ENCODE data around the gene GPR139.

GPR139 gene

DNA sequence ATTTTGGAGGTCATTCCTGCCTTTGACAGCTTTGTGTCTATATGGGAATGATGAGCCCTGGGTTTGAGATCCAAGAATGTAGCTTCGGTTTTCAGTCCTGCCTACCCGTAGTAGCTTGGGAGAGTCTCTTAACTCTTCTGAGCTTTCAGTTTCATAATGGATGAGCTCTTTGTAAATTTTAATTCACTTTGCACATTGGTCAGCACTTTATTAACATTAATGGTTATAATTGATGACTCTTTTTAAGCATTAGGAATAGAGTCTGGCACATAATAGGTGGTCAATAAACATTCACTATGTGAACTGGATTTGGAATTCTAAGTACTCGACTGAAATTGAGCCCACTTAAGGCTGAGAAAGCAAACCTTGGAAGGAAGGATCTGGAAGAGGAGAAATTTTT lies 17.3 kb downstream of the GPR139 start:
- in situ Hi-C loops (cut with MboI; ENCODE audit: low sequenced_read_pairs): no loop called here

DNA sequence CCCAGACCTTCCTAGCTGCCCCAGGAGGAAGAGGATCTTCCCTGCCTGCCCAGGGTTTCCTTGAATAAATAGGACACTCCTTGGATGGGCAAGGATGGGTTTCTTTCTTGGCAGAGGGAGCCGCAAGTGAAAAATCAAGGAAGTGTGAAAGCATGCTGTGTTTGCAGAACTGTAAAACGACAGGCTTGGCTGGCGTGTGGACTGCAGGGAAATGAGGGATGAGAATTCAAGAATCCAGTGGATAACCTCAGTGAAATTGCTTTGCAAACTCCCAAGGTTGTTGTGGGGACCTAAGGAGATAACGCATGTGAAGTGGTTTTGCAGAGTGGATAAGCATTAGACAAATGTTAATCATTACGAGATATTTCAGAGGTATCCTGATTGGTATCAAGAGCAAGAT lies 20.4 kb downstream of the GPR139 start:
- in situ Hi-C loops (cut with MboI; ENCODE audit: low sequenced_read_pairs): no loop called here

DNA sequence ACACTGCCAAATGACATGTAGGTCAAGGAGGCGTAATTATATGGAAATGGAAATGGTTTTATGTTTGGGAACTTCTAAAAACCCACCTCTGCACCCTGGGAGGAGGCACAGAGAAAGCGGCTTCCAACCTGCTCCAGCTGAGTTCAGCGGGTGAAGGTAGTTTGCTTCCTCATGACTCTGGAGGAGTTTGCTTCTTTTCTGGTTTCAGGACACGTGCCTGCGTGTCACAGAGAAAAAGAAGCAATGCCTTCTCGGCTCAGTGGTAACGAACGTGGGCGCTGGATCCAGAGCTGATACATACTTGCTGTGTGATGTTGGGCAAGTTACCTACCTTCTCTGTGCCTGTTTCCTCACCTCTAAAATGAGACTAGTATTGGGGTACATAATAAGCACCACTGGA lies 22.1 kb downstream of the GPR139 start:
- in situ Hi-C loops (cut with MboI; ENCODE audit: low sequenced_read_pairs): no loop called here

DNA sequence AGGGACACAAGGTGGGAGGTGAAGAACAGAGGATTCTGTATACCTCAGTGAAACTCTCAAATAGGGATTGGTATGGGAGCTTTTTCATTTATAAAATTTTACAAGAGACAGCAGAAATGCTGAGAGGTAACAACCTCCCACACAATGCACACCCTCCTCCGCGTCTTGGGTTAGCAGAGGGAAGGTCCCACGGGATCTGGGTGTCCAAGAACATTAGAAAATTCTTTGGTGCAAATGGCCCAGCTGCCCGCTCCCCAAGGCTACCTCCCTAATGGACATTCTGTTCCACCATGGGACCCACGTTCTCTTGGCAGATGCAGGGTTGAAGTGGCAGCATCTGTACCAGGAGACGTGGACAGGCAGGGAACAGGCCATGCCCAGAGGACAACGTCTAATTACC lies 22.5 kb downstream of the GPR139 start:
- in situ Hi-C loops (cut with MboI; ENCODE audit: low sequenced_read_pairs): no loop called here

- in situ Hi-C loops (cut with MboI; ENCODE audit: low sequenced_read_pairs): no loop called here
Observed at GRCh38 chr16:20049831-20050230, 23.9 kb downstream of the GPR139 start.

DNA sequence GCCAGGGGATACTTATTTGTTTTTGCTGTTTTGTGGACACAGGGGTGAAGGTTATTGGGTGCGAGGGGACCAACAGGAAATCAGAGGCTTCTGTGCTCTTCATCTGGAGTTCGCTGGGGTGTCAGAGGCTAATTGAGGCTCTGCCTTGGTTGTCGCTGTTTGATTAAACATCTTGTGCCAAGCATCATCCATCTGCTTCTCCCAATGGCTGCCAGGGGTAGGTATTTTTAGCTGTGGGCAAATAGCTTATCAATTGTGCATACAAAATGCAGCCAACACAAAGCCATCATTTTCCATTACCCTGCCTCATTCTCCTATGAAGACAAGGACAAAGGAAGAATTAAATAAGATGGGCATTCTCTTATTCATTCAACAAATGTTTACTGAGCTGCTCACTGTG lies 27.8 kb downstream of the GPR139 start:
- in situ Hi-C loops (cut with MboI; ENCODE audit: low sequenced_read_pairs): no loop called here

DNA sequence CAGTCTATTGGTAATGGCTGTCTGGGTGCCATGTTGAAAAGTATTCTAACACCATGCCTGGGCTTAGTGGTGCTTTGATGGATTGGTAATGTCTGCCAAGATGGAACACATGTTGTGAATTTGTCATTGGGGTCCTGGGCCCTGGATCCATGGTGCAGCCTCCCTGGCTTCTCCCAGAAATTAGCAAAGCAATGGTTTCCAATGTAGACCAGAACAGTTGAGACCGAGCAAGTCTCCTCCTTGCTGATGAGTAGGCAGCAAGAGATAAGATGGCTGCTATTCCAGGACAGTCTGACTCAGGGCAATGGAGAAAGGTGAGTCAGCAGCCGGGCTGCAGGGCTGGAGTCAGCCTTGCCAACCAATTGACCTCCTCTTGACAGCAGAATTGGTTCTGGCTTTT lies 30.8 kb downstream of the GPR139 start:
- in situ Hi-C loops (cut with MboI; ENCODE audit: low sequenced_read_pairs): no loop called here

DNA sequence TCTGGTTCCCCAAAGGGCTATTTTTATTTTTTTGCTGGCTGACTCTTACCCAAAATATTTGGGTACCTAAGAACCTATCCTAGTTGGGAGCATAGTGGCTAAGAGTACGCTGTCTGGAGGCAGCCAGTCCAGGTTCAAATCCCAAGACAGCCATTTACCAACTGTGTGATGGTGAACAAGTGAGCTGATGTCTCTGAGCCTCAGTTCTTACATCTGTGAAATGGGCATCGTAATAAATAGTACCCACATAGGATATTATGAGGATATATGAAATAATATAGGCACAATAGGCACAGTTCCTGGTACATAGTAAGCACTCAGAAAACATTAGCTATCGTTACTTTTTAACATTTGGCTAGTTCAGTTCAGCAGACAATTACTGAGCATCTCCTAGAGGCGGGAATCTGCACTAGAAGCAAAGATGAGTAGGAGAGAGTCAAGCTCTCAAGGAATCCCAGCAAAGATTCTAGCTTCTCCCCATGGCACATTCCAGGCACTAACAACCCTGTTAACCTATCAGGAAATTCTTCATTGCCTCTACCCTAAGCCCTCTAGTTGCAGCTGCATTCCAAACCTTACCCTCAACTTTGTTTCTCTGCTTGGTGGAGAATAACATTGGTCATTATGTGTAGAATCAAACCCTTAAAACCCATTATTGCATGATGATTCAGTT lies 31.6 kb downstream of the GPR139 start:
- in situ Hi-C loops (cut with MboI; ENCODE audit: low sequenced_read_pairs): no loop called here

DNA sequence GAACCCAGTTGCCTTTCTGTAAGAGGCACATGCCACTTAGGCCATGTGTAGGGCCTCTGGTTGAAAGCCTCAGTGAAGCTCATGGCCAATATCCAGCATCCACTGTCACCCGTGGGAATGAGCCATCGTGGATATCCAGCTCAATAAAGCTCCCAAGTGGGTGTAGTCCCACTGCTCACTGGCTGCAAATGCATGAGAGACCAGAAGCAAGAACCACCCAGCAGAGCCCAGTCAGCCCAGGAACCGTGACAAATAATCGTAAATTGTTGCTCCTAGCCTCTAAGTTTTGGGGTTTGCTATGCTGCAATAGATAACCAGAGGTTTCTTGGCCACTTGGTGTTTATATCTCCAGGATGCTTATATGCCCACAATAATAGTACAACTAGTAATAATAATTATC lies 33.7 kb downstream of the GPR139 start:
- in situ Hi-C loops (cut with MboI; ENCODE audit: low sequenced_read_pairs): no loop called here

- in situ Hi-C loops (cut with MboI; ENCODE audit: low sequenced_read_pairs): no loop called here
Observed at GRCh38 chr16:20029611-20030010, 44.1 kb downstream of the GPR139 start.

- in situ Hi-C loops (cut with MboI; ENCODE audit: low sequenced_read_pairs): no loop called here
Observed at GRCh38 chr16:20026361-20027072, 47.2 kb downstream of the GPR139 start.

DNA sequence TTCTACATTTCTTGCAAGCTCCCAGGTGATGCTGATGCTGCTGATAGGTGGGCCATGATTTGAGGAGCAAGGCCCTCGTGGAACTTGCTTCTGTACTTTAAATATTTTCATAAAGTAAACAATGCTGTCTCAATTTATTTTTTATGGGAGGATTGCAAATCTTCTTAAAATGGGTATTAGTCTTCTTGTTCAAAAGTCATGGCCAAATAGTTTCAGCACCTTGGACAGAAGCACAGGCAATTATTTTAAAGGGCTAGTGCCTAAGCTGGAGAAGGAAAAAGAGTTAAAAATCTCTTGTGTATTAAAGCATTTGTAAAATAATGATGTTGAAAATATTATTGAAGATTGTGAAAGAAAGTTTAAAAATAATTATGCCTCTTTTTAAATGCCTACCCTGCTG lies 50.5 kb downstream of the GPR139 start:
- in situ Hi-C loops (cut with MboI; ENCODE audit: low sequenced_read_pairs): no loop called here

DNA sequence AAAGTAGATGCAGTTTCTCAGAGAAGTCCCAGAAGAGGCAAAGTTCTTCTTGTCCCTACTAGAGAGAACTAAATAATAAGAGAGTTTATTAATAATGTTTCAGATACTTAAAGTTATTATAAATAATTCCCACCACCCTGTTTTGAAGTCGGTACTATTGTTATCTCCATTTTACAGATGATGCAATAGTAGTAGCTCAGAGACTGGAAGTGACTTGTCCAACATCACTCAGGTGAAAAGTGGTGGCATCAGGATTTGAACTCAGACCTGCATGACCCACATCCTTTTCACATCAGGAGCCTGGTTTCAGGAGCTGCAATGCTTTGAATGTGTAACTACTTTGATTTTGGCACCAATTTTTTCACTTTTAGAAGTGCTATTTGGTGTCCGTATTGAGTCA lies 52.7 kb downstream of the GPR139 start:
- in situ Hi-C loops (cut with MboI; ENCODE audit: low sequenced_read_pairs): no loop called here

DNA sequence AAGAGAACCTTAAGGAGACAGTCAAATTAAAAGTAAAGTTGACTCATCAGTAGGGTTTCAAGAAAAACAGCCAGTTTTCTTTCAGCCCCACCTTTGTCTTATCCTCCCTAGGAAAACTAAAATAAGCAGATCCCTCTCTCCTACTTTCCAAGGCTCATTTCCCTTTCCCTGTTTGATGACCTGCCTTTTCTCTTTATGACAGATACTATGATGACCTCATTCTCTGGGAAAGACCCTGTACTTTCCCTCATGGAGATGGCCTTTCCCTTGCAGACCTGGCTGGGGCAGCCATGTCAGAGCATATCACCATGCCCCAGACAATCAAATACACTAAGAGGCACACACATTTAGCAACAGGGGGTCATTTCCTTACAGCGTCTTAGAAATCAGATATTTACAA lies 53.6 kb downstream of the GPR139 start:
- in situ Hi-C loops (cut with MboI; ENCODE audit: low sequenced_read_pairs): no loop called here

DNA sequence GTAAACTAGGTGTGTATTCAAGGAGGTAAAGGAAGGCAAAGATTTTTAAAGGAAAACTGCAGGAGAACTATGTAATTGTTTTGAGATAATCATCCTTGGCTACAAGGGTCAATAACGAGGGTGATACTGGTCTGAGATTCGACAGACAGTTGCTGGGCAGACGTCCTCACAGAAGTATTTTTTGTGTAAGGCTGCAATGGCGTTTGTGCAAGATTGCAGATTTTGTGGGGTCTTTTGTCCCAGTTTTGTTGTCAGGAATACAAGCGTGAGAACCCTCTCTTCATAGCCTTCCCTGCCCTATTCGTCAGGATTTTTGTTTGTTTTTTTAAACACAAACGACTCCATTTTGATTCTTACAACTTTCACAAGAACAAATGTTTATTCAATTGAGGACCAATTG lies 57.5 kb downstream of the GPR139 start:
- in situ Hi-C loops (cut with MboI; ENCODE audit: low sequenced_read_pairs): no loop called here

- in situ Hi-C loops (cut with MboI; ENCODE audit: low sequenced_read_pairs): no loop called here
Observed at GRCh38 chr16:20004931-20005330, 68.8 kb downstream of the GPR139 start.

- in situ Hi-C loops (cut with MboI; ENCODE audit: low sequenced_read_pairs): no loop called here
Observed at GRCh38 chr16:20002936-20003335, 70.8 kb downstream of the GPR139 start.

GRCh38 chr16:20001856-20002707 lies 71.6 kb downstream of the GPR139 start:
- in situ Hi-C loops (cut with MboI; ENCODE audit: low sequenced_read_pairs): no loop called here

DNA sequence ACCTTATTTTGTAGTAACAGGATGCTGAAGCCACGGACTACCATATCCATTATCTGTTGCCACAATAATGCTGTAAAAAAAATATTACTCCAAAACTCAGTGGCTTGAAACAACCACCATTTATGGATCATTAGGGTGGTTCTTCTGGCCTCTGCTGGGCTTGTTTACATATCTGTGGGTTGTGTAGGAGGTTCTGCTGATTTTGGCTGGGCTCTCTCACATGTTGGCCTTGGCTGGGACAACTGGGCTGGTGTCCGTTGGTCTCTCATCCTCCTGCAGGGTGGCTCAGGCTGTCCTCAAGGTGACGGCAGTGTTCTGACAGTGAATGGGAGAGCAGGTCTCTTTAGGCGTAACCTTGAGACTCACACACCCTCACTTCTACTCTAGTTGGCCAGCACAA lies 76.0 kb downstream of the GPR139 start:
- in situ Hi-C loops (cut with MboI; ENCODE audit: low sequenced_read_pairs): no loop called here

DNA sequence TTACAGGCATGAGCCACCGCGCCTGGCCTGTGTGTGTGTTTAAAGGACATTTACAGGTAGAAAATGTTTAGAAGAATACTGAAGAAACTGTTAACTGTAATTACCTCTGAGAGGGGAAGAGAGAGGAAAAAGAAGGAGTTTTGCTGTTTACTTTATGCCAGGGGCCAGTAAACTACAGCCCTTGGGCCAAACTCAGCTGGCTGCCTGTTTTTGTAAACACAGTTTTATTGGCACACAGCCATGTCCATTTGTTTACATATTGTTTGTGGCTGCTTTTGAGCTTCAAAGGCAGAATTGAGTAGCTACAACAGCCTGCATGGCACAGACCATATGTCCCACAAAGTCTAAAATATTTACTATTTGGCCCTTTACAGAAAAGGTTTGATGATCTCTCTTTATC lies 76.4 kb downstream of the GPR139 start:
- in situ Hi-C loops (cut with MboI; ENCODE audit: low sequenced_read_pairs): no loop called here

GRCh38 chr16:19994466-19995170 lies 79.1 kb downstream of the GPR139 start:
- in situ Hi-C loops (cut with MboI; ENCODE audit: low sequenced_read_pairs): no loop called here

Measured in HL-60/S4 treated with phorbol 12-myristate 13-acetate at 8.2 ng/mL for 4 days and 3 days (cell line).